Neutrophil (primary cell): Measurements from ENCODE around the gene CYP1A2.

ENCODE experiments used
- H3K27ac ChIP-seq: fragments of 200-600 bp; sonication (generic); 2 replicates; pipeline ENCODE4 v1.5.1; 2016; ENCODE audit warnings: mild to moderate bottlenecking, moderate library complexity
- H3K27me3 ChIP-seq: fragments of 200-600 bp; sonication (generic); 2 replicates; pipeline ENCODE4 v1.6.0; 2016; ENCODE audit warnings: mild to moderate bottlenecking
- H3K36me3 ChIP-seq: fragments of 200-600 bp; sonication (generic); 2 replicates; pipeline ENCODE4 v1.5.1; 2017
- H3K4me1 ChIP-seq, 2 experiments: fragments of 200-600 bp in 1 of 2; sonication (generic) in 1 of 2; 1 replicate in 1 of 2; 2 replicates in 1 of 2; pipeline versions ENCODE4 v1.5.1 to v1.6.1; 2013 to 2016; ENCODE audit warnings: low read depth in 1 of 2, low read length in 1 of 2, mild to moderate bottlenecking in 1 of 2, moderate library complexity in 1 of 2; ENCODE audit not compliant: control insufficient read depth in 1 of 2, insufficient read depth in 1 of 2
- H3K4me3 ChIP-seq, 2 experiments: fragments of 200-600 bp in 1 of 2; sonication (generic) in 1 of 2; 1 replicate in 1 of 2; 2 replicates in 1 of 2; pipeline ENCODE4 v1.5.1; 2013 to 2016; ENCODE audit warnings: low read depth in 1 of 2, low read length in 1 of 2, mild to moderate bottlenecking in 1 of 2, moderate library complexity in 1 of 2
- H3K9me3 ChIP-seq: fragments of 200-600 bp; sonication (generic); 2 replicates; pipeline ENCODE4 v1.5.1; 2016
- CTCF ChIP-seq: fragments of 200-600 bp; sonication (generic); IDR thresholded peaks from 2 replicates; pipeline ENCODE4 v1.5.1; 2016; ENCODE audit warnings: antibody characterized with exemption

Gene CYP1A2

GRCh38 chr15:74748322-74748946, at the start of gene CYP1A2:
CYP1A2 (plus strand) TSS chr15:74748845; CDS start chr15:74749739, 894 bp downstream.
- Histone ChIP-seq H3K4me1 (no peaks in the 10 kb centered on the region), H3K36me3 (no peaks in the 10 kb centered on the region), H3K27ac (no peak within 1 kb of the TSS), H3K9me3 (no peaks in the 10 kb centered on the region), H3K27me3 (peaks cover 14% of the 10 kb centered on the region), H3K4me3 (no peak within 1 kb of the TSS)
- TF ChIP-seq CTCF = no peak

GRCh38 chr15:74709011-74709410, 39.6 kb upstream of the CYP1A2 start:
- H3K9me3 ChIP-seq = no peaks in the 10 kb centered on the region
- H3K4me3 ChIP-seq = no peak overlapping the region
- H3K36me3 ChIP-seq = no peaks in the 10 kb centered on the region
- no peak for TF ChIP-seq CTCF
- peak overlapping the region; percentile 8 for H3K27ac ChIP-seq
- peaks cover 40 to 45% of the 10 kb centered on the region in 2 experiments for H3K4me1 ChIP-seq
- H3K27me3 ChIP-seq = peaks cover 23% of the 10 kb centered on the region

- no peaks in the 10 kb centered on the region for H3K9me3 ChIP-seq
- peaks cover 14% of the 10 kb centered on the region for H3K27me3 ChIP-seq
- H3K27ac ChIP-seq = peak overlapping the region; percentile 80
- peak overlapping the region; percentile 23 to 27 for H3K4me3 ChIP-seq
- peaks cover 40 to 45% of the 10 kb centered on the region in 2 experiments for H3K4me1 ChIP-seq
- H3K36me3 ChIP-seq = no peaks in the 10 kb centered on the region
- no peak for TF ChIP-seq CTCF
Measured at GRCh38 chr15:74709892-74710291, 38.8 kb upstream of the CYP1A2 start.

GRCh38 chr15:74710319-74711094, 38.1 kb upstream of the CYP1A2 start:
- Histone ChIP-seq H3K27me3 (peaks cover 9% of the 10 kb centered on the region), H3K4me3 (peak overlapping the region; percentile 23 to 27), H3K36me3 (no peaks in the 10 kb centered on the region), H3K9me3 (no peaks in the 10 kb centered on the region), H3K4me1 (peaks cover 40 to 45% of the 10 kb centered on the region in 2 experiments), H3K27ac (peak overlapping the region; percentile 80)
- TF ChIP-seq CTCF = no peak

GRCh38 chr15:74712311-74712710, 36.3 kb upstream of the CYP1A2 start:
- no peaks in the 10 kb centered on the region for H3K36me3 ChIP-seq
- peak overlapping the region; percentile 35 for H3K27ac ChIP-seq
- peaks cover 48 to 58% of the 10 kb centered on the region in 2 experiments for H3K4me1 ChIP-seq

More at GRCh38 chr15:74712311-74712710, 36.3 kb upstream of the CYP1A2 start:
- H3K9me3 ChIP-seq = no peaks in the 10 kb centered on the region
- no peak overlapping the region for H3K4me3 ChIP-seq
- no peaks in the 10 kb centered on the region for H3K27me3 ChIP-seq
- TF ChIP-seq CTCF = no peak
